Activated naive CD4-positive, alpha-beta T cell treated with anti-CD3 and anti-CD28 coated beads for 36 hours (primary cell): ENCODE results near the gene SLC44A3. TPM values are rescaled to one million over a fixed set of nuclear protein-coding genes. Genes with fewer than 3 reads are reported as not detected.

Experiments used
- CTCF ChIA-PET: fragments of 350-600 bp; sonication (Branson Sonifier 250); formaldehyde crosslinking; loops from one replicate; lab custom pipeline; 2021; ENCODE audit warnings: antibody characterized with exemption; lab: Charles Lee
- DNase-seq: peaks from one replicate; pipeline ENCODE4 v3.0.0-alpha.2; 2020
- H3K27ac Mint-ChIP-seq: one replicate; pipeline ENCODE4 v1.8.0; 2021; ENCODE audit warnings: mild to moderate bottlenecking, mixed read lengths
- H3K27me3 Mint-ChIP-seq: one replicate; pipeline ENCODE4 v1.8.0; 2021; ENCODE audit warnings: low read depth, mixed read lengths
- H3K36me3 Mint-ChIP-seq: one replicate; pipeline ENCODE4 v1.8.0; 2021; ENCODE audit warnings: low read depth, mixed read lengths
- H3K4me1 Mint-ChIP-seq: one replicate; pipeline ENCODE4 v1.8.0; 2021; ENCODE audit warnings: low read depth, mixed read lengths
- H3K4me3 Mint-ChIP-seq: one replicate; pipeline ENCODE4 v1.8.0; 2021; ENCODE audit warnings: mild to moderate bottlenecking, moderate library complexity, mixed read lengths
- H3K9me3 Mint-ChIP-seq: one replicate; pipeline ENCODE4 v1.8.0; 2021; ENCODE audit warnings: mixed read lengths
- intact Hi-C: fragments of 100-400 bp; cut with micrococcal nuclease; formaldehyde crosslinking; loops from one replicate; pipeline ENCODE4 v1.15.1; 2023
- total RNA-seq, 2 experiments: library from RNA; stranded (reverse); gene quantifications; one replicate each; pipeline ENCODE4 v1.2.3, GENCODE V29; 2021

The SLC44A3 gene
- total RNA-seq, 2 experiments from 2014 or later: not detected

DNA sequence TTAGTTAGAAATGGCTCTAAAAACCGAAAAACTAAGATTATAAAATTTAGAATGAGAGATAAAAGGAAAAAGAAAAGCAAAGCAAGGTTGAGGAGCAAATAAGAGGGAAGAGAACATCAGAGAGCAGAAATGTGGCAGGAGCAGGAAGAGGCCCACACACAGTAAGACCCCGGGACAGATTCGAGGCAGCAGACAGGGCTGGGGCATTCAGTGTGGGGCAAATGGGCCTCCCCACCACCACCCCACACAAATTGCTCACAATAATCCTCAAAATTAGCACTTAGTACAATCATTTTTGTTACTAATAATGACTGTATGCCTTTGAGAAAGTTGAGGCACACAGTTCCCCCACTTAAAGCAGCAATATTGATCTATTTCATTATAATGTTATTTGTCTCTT, 17.1 kb upstream of the SLC44A3 start:
- Mint-ChIP-seq H3K4me3 (no peak overlapping the region), H3K9me3 (no peaks in the 10 kb centered on the region), H3K36me3 (no peaks in the 10 kb centered on the region), H3K27me3 (peaks cover 4% of the 10 kb centered on the region), H3K4me1 (peaks cover 10% of the 10 kb centered on the region), H3K27ac (no peak overlapping the region)
- CTCF ChIA-PET: interaction anchor here (0.9 to 1.5 kb wide), 3 partner anchors 304 to 326 kb away, joined by 3 to 5 read pairs (median 4); no protein-coding TSS in a partner anchor
- intact Hi-C loops: loop anchor here (10.0 kb wide), 1 partner anchor 568 kb away; the partner anchor contains the start of gene ARHGAP29
- DNase-seq: no peak

GRCh38 chr1:94803517-94804441, 16.4 kb upstream of the SLC44A3 start:
- intact Hi-C loops: loop anchor here (10.0 kb wide), 1 partner anchor 569 kb away; the partner anchor contains the start of gene ARHGAP29
- Mint-ChIP-seq H3K36me3 (no peaks in the 10 kb centered on the region), H3K27ac (no peak overlapping the region), H3K4me3 (no peak overlapping the region), H3K27me3 (peaks cover 4% of the 10 kb centered on the region), H3K9me3 (no peaks in the 10 kb centered on the region), H3K4me1 (peaks cover 13% of the 10 kb centered on the region)
- DNase-seq: no peak
- CTCF ChIA-PET: interaction anchor here (0.5 to 4.6 kb wide), 8 partner anchors 51 to 764 kb away, joined by 3 to 56 read pairs (median 4); partner anchors contain the start of gene F3

DNA sequence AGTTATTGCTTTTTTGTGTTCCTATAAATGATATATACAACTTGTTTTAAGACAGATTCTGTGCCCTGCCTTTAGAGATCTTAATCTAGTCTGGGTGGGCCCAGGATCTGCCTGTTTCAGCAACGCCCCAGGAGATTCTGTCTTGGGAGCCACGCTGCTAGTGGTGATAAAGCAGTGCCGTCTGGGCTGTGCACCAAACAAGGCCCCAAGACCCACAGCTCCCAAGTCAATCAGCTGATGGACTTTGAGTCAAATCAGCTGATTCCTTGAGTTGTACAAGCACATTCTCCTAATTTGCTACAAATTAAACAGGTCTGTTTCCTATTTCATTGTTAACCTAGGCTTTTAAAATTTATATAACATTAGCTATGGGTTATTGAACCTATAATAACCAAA, 15.7 kb upstream of the SLC44A3 start:
- H3K4me1 Mint-ChIP-seq: peaks cover 13% of the 10 kb centered on the region

GRCh38 chr1:94805912-94806311, 14.2 kb upstream of the SLC44A3 start:
- intact Hi-C loops: loop anchor here (1.0 to 10.0 kb wide), 8 partner anchors 237 to 761 kb away; partner anchors contain the start of gene ARHGAP29
- Mint-ChIP-seq H3K27me3 (peaks cover 4% of the 10 kb centered on the region), H3K4me3 (no peak overlapping the region), H3K36me3 (no peaks in the 10 kb centered on the region), H3K4me1 (peaks cover 13% of the 10 kb centered on the region), H3K9me3 (no peaks in the 10 kb centered on the region), H3K27ac (no peak overlapping the region)
- CTCF ChIA-PET: interaction anchor here (0.7 to 4.6 kb wide), 27 partner anchors 10 to 842 kb away, joined by 3 to 56 read pairs (median 4); no protein-coding TSS in a partner anchor
- peak; percentile 66 for DNase-seq

More for the DNA sequence above, 15.7 kb upstream of the SLC44A3 start:
- intact Hi-C loops: loop anchor here (10.0 kb wide), 1 partner anchor 570 kb away; the partner anchor contains the start of gene ARHGAP29
- no peak for DNase-seq
- CTCF ChIA-PET: interaction anchor here (0.5 to 4.6 kb wide), 12 partner anchors 22 to 765 kb away, joined by 3 to 56 read pairs (median 4); partner anchors contain the start of gene F3
- H3K27me3 Mint-ChIP-seq: peaks cover 4% of the 10 kb centered on the region
- no peak overlapping the region for H3K4me3 Mint-ChIP-seq
- H3K27ac Mint-ChIP-seq: no peak overlapping the region
- no peaks in the 10 kb centered on the region for H3K9me3 Mint-ChIP-seq
- H3K36me3 Mint-ChIP-seq: no peaks in the 10 kb centered on the region

GRCh38 chr1:94806441-94806871, 13.7 kb upstream of the SLC44A3 start:
- CTCF ChIA-PET: interaction anchor here (0.6 to 4.6 kb wide), 18 partner anchors 11 to 842 kb away, joined by 3 to 56 read pairs (median 4); no protein-coding TSS in a partner anchor
- H3K4me3 Mint-ChIP-seq: no peak overlapping the region
- DNase-seq: no peak

GRCh38 chr1:94807742-94808491, 12.2 kb upstream of the SLC44A3 start:
- CTCF ChIA-PET: interaction anchor here (1.2 to 4.6 kb wide), 4 partner anchors 26 to 748 kb away, joined by 3 to 56 read pairs (median 8); no protein-coding TSS in a partner anchor
- Mint-ChIP-seq H3K36me3 (no peaks in the 10 kb centered on the region), H3K27me3 (peaks cover 6% of the 10 kb centered on the region), H3K4me3 (no peak overlapping the region), H3K9me3 (no peaks in the 10 kb centered on the region), H3K4me1 (peaks cover 6% of the 10 kb centered on the region), H3K27ac (no peak overlapping the region)
- no peak for DNase-seq
- intact Hi-C loops: loop anchor here (2.0 to 10.0 kb wide), 3 partner anchors 293 to 573 kb away; partner anchors contain the start of gene ARHGAP29

More at GRCh38 chr1:94806441-94806871, 13.7 kb upstream of the SLC44A3 start:
- no peaks in the 10 kb centered on the region for H3K36me3 Mint-ChIP-seq
- no peak overlapping the region for H3K27ac Mint-ChIP-seq
- H3K27me3 Mint-ChIP-seq: peaks cover 6% of the 10 kb centered on the region
- intact Hi-C loops: loop anchor here (1.0 to 10.0 kb wide), 5 partner anchors 237 to 572 kb away; partner anchors contain the start of gene ARHGAP29
- no peaks in the 10 kb centered on the region for H3K9me3 Mint-ChIP-seq
- H3K4me1 Mint-ChIP-seq: peaks cover 12% of the 10 kb centered on the region

DNA sequence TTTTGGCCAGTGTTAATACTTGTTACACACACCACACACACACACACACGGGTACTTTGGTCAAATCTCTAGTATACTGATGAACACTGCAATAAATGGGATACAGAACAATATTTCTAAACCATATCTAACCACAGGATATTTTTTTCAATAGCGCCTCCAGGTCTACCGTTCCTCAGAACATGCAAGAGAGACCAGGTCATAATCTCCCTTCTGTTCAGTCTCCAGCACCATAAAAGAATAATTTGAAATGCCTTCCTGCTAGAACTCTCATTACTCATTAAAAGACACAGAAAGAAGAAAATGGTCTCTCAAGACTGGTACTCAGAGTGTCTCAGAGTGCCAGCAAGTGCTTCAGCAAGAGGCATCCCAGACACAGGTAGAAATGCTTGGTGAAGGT, 11.5 kb upstream of the SLC44A3 start:
- H3K9me3 Mint-ChIP-seq: peaks cover 3% of the 10 kb centered on the region
- H3K27ac Mint-ChIP-seq: no peak overlapping the region
- peaks cover 6% of the 10 kb centered on the region for H3K27me3 Mint-ChIP-seq
- no peak for DNase-seq
- no peak overlapping the region for H3K4me3 Mint-ChIP-seq
- intact Hi-C loops: loop anchor here (5.0 to 10.0 kb wide), 2 partner anchors 471 to 574 kb away; partner anchors contain the start of gene ARHGAP29
- CTCF ChIA-PET: no interaction called here
- no peaks in the 10 kb centered on the region for H3K36me3 Mint-ChIP-seq
- peaks cover 6% of the 10 kb centered on the region for H3K4me1 Mint-ChIP-seq

GRCh38 chr1:94812985-94813384, 7.2 kb upstream of the SLC44A3 start:
- DNase-seq: no peak
- peaks cover 3% of the 10 kb centered on the region for H3K9me3 Mint-ChIP-seq
- H3K27me3 Mint-ChIP-seq: peaks cover 6% of the 10 kb centered on the region
- CTCF ChIA-PET: interaction anchor here (0.7 to 1.0 kb wide), 2 partner anchors 37 to 42 kb away, joined by 3 read pairs; no protein-coding TSS in a partner anchor
- no peak overlapping the region for H3K4me3 Mint-ChIP-seq
- H3K36me3 Mint-ChIP-seq: no peaks in the 10 kb centered on the region
- intact Hi-C loops: no loop called here
- peaks cover 2% of the 10 kb centered on the region for H3K4me1 Mint-ChIP-seq
- H3K27ac Mint-ChIP-seq: no peak overlapping the region

DNA sequence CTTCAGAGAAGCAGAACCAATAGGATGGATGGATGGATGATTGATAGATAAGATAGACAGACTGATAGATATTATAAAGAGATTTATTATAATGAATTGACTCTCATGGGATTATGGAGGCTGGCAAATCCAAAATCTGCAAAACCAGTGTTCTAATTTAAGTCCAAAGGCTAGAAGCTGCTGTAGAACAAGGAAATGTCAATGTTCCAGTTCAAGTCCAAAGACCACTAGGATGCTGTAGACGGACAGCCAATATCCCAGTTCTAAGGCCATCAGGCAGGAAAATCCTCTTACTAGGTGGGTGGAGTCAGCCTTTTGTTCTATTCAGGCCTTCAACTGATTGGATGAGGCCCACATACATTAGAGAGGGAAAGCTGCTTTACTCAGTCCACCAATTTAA, 4.1 kb upstream of the SLC44A3 start:
- H3K9me3 Mint-ChIP-seq: peaks cover 3% of the 10 kb centered on the region
- CTCF ChIA-PET: interaction anchor here (0.9 kb wide), 1 partner anchor 38 kb away, joined by 4 read pairs; no protein-coding TSS in a partner anchor
- H3K27ac Mint-ChIP-seq: no peak overlapping the region
- intact Hi-C loops: no loop called here
- peaks cover 20% of the 10 kb centered on the region for H3K27me3 Mint-ChIP-seq
- no peak overlapping the region for H3K4me3 Mint-ChIP-seq
- peaks cover 2% of the 10 kb centered on the region for H3K4me1 Mint-ChIP-seq
- no peaks in the 10 kb centered on the region for H3K36me3 Mint-ChIP-seq
- no peak for DNase-seq

DNA sequence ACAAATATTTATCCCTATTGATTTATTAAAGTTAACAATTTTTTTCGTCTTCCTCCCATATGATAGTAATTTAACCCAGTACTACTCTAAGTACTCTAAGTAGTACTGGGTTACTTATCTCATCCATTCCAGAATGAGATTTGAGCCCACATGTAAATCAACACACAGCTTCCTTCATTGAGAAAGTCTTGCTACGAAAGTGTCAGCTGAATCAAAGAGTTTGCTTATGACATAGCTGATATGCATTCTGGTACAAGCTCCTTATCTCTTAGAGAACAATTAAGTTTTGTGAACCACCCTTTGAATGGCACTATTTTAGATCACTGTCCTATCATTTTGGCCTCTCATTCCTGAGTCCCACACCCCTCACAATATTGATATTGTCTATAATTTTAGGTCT, 2.4 kb upstream of the SLC44A3 start:
- DNase-seq: no peak
- peaks cover 3% of the 10 kb centered on the region for H3K9me3 Mint-ChIP-seq
- intact Hi-C loops: no loop called here
- H3K27me3 Mint-ChIP-seq: peaks cover 27% of the 10 kb centered on the region
- H3K4me1 Mint-ChIP-seq: peaks cover 2% of the 10 kb centered on the region
- no peak overlapping the region for H3K4me3 Mint-ChIP-seq
- no peak overlapping the region for H3K27ac Mint-ChIP-seq
- CTCF ChIA-PET: interaction anchor here (0.6 to 1.4 kb wide), 2 partner anchors 12 to 241 kb away, joined by 3 read pairs; no protein-coding TSS in a partner anchor
- no peaks in the 10 kb centered on the region for H3K36me3 Mint-ChIP-seq

DNA sequence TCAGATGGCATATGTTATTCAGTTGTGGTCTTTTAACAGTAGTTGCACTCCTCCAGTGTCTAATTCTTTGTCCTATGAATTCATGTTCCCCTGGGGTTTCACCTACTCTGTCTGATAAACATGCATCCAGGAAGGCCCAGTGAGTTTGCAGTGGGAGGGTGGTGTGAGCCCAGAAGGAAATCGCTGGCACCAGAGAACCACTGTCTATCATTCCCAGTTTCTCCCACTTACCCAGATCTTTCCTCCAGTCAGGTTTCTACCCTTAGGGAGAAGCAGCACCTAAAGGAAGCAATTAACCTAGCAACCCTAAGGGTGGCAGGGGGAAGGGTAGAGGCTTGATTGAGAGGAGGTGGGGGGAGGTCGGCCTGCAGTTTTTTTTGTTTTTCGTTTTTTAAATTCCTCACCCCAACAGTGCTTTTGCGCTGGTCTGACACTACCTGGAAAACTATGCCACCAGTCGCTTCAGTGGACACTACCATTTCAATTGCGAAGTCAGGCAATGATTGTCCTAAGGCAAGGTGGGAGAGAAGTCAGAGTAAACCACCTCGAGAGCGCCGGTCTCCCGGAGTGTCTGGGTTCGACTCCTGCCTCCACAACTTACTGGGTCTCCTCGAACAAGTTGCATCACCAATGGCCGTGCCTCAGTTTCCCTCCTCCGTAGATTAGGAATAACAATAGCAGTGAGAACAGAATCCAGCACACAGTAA, 766 bp upstream of the SLC44A3 start:
- Mint-ChIP-seq H3K27me3 (peaks cover 29% of the 10 kb centered on the region), H3K36me3 (no peaks in the 10 kb centered on the region), H3K4me3 (peak overlapping the region; percentile 57), H3K4me1 (peaks cover 2% of the 10 kb centered on the region), H3K27ac (no peak overlapping the region), H3K9me3 (no peaks in the 10 kb centered on the region)
- no peak for DNase-seq
- intact Hi-C loops: no loop called here
- CTCF ChIA-PET: no interaction called here
